HEK293 (cell line): Measurements from ENCODE around the gene VPS4A.

ENCODE experiments used
- EGR2 ChIP-seq: fragments of 450-650 bp; formaldehyde crosslinking; IDR thresholded peaks from 2 replicates; pipeline ENCODE4 v1.5.1; 2016; ENCODE audit warnings: low read depth, missing biosample characterization, missing genetic modification characterization
- FEZF1 ChIP-seq: fragments of 450-650 bp; formaldehyde crosslinking; IDR thresholded peaks from 2 replicates; pipeline ENCODE4 v1.5.1; 2016; ENCODE audit warnings: missing biosample characterization, missing genetic modification characterization
- PRDM1 ChIP-seq: fragments of 450-650 bp; formaldehyde crosslinking; IDR thresholded peaks from 2 replicates; pipeline ENCODE4; 2016; ENCODE audit warnings: missing biosample characterization, missing genetic modification characterization
- YY1 ChIP-seq: fragments of 450-650 bp; formaldehyde crosslinking; IDR thresholded peaks from 2 replicates; pipeline ENCODE4 v1.5.1; 2018; ENCODE audit warnings: missing biosample characterization, missing genetic modification characterization
- ZFP3 ChIP-seq: fragments of 450-650 bp; formaldehyde crosslinking; IDR thresholded peaks from 2 replicates; pipeline ENCODE4 v1.5.1; 2016; ENCODE audit warnings: low read depth, missing biosample characterization, missing genetic modification characterization
- ZNF510 ChIP-seq: fragments of 450-650 bp; formaldehyde crosslinking; IDR thresholded peaks from 2 replicates; pipeline ENCODE4 v1.5.1; 2018; ENCODE audit warnings: mild to moderate bottlenecking, missing genetic modification characterization, missing biosample characterization; ENCODE audit not compliant: insufficient replicate concordance
- TF ChIP-seq, protein P1 (sequence below): fragments of 450-650 bp; formaldehyde crosslinking; IDR thresholded peaks from 2 replicates; pipeline ENCODE4 v1.5.1; 2016; ENCODE audit warnings: missing biosample characterization, missing genetic modification characterization
- TF ChIP-seq, protein P2 (sequence below): fragments of 450-650 bp; formaldehyde crosslinking; optimal IDR thresholded peaks from 2 replicates; pipeline ENCODE3; 2016; ENCODE audit warnings: missing biosample characterization, mild to moderate bottlenecking, missing genetic modification characterization
- TF ChIP-seq, protein P3 (sequence below): fragments of 450-650 bp; formaldehyde crosslinking; IDR thresholded peaks from 2 replicates; pipeline ENCODE4 v1.5.1; 2016; ENCODE audit warnings: missing biosample characterization, missing genetic modification characterization

DNA sequence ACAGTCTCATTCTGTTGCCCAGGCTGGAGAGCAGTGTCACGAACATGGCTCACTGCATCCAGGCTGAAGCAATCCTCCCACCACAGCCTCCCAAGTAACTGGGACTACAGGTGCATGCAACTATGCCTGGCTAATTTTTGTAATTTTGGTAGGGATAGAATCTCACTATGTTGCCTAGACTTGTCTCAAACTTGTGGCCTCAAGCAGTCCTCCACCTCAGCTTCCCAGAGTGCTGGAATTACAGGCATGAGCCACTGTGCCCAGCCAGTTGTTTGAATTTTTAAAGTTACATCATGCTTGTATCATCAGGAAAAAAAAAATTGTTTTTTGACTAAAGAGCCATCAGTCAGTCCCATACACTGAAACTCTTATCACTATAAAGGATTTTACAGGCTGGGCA is 17.1 kb upstream of the VPS4A start:
- TF ChIP-seq YY1 (tag by site-specific recombination): no peak
- TF ChIP-seq, protein P1, sequence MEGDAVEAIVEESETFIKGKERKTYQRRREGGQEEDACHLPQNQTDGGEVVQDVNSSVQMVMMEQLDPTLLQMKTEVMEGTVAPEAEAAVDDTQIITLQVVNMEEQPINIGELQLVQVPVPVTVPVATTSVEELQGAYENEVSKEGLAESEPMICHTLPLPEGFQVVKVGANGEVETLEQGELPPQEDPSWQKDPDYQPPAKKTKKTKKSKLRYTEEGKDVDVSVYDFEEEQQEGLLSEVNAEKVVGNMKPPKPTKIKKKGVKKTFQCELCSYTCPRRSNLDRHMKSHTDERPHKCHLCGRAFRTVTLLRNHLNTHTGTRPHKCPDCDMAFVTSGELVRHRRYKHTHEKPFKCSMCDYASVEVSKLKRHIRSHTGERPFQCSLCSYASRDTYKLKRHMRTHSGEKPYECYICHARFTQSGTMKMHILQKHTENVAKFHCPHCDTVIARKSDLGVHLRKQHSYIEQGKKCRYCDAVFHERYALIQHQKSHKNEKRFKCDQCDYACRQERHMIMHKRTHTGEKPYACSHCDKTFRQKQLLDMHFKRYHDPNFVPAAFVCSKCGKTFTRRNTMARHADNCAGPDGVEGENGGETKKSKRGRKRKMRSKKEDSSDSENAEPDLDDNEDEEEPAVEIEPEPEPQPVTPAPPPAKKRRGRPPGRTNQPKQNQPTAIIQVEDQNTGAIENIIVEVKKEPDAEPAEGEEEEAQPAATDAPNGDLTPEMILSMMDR: no peak
- TF ChIP-seq, protein P2, sequence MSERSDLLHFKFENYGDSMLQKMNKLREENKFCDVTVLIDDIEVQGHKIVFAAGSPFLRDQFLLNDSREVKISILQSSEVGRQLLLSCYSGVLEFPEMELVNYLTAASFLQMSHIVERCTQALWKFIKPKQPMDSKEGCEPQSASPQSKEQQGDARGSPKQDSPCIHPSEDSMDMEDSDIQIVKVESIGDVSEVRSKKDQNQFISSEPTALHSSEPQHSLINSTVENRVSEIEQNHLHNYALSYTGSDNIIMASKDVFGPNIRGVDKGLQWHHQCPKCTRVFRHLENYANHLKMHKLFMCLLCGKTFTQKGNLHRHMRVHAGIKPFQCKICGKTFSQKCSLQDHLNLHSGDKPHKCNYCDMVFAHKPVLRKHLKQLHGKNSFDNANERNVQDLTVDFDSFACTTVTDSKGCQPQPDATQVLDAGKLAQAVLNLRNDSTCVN: no peak
- TF ChIP-seq ZFP3 (tag by site-specific recombination): no peak
- TF ChIP-seq EGR2 (tag by site-specific recombination): no peak
- TF ChIP-seq ZNF510 (tag by site-specific recombination): no peak
- TF ChIP-seq, protein P3, sequence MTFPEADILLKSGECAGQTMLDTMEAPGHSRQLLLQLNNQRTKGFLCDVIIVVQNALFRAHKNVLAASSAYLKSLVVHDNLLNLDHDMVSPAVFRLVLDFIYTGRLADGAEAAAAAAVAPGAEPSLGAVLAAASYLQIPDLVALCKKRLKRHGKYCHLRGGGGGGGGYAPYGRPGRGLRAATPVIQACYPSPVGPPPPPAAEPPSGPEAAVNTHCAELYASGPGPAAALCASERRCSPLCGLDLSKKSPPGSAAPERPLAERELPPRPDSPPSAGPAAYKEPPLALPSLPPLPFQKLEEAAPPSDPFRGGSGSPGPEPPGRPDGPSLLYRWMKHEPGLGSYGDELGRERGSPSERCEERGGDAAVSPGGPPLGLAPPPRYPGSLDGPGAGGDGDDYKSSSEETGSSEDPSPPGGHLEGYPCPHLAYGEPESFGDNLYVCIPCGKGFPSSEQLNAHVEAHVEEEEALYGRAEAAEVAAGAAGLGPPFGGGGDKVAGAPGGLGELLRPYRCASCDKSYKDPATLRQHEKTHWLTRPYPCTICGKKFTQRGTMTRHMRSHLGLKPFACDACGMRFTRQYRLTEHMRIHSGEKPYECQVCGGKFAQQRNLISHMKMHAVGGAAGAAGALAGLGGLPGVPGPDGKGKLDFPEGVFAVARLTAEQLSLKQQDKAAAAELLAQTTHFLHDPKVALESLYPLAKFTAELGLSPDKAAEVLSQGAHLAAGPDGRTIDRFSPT (tag by site-specific recombination): no peak
- no peak for TF ChIP-seq PRDM1 (tag by site-specific recombination)
- TF ChIP-seq FEZF1 (tag by site-specific recombination): no peak
